Vagina (tissue), 2 donors: Measurements from ENCODE around the gene GRIN2A.

Experiments
- POLR2A ChIP-seq, 2 donors: fragments of 450-650 bp; IDR thresholded peaks; one replicate each; pipeline ENCODE4 v1.6.1; 2017; ENCODE audit warnings: antibody characterized with exemption in 2 of 2, mild to moderate bottlenecking in 2 of 2, moderate library complexity in 2 of 2
- POLR2AphosphoS5 ChIP-seq, 2 donors: sonication (generic); formaldehyde crosslinking; IDR thresholded peaks; one replicate each; pipeline ENCODE4 v1.9.0; 2017; ENCODE audit warnings: antibody characterized with exemption in 2 of 2, mild to moderate bottlenecking in 2 of 2, low read depth in 1 of 2; ENCODE audit not compliant: insufficient read depth in 1 of 2
- TF ChIP-seq, protein P1 (sequence below), 3 experiments: fragments of 450-650 bp in 2 of 3; fragments of 200-600 bp in 1 of 3; sonication (generic) in 1 of 3; IDR thresholded peaks; one replicate each; pipeline ENCODE4 v1.5.1; 2017 to 2019; ENCODE audit warnings: antibody characterized with exemption in 3 of 3, mild to moderate bottlenecking in 2 of 3, moderate library complexity in 2 of 3

DNA sequence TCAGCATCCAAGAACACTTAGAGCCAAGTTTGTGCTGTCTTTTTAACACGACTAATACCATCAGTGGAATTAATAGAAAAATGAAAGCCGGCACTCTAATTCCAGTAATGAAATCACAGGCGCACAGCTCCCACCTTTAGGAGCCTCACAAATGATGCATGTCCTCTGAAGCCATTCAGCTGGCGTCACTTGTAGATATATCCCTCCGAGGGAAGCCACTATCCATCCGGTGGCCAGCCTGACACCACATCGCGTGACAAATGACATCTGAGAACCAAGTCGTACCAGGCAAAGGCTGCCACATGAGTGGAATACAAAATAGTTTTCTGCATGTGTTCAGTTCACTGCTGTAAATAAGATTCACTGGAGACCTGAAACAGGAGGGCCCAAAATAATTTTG, 205.6 kb downstream of the GRIN2A start:
- TF ChIP-seq POLR2A (IDR thresholded peaks at IDR 0.05) = no peak
- TF ChIP-seq POLR2AphosphoS5 (IDR thresholded peaks at IDR 0.05; ENCODE audit: insufficient read depth in 1 of 2, low read depth in 1 of 2) = no peak
- TF ChIP-seq, protein P1, sequence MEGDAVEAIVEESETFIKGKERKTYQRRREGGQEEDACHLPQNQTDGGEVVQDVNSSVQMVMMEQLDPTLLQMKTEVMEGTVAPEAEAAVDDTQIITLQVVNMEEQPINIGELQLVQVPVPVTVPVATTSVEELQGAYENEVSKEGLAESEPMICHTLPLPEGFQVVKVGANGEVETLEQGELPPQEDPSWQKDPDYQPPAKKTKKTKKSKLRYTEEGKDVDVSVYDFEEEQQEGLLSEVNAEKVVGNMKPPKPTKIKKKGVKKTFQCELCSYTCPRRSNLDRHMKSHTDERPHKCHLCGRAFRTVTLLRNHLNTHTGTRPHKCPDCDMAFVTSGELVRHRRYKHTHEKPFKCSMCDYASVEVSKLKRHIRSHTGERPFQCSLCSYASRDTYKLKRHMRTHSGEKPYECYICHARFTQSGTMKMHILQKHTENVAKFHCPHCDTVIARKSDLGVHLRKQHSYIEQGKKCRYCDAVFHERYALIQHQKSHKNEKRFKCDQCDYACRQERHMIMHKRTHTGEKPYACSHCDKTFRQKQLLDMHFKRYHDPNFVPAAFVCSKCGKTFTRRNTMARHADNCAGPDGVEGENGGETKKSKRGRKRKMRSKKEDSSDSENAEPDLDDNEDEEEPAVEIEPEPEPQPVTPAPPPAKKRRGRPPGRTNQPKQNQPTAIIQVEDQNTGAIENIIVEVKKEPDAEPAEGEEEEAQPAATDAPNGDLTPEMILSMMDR (IDR thresholded peaks at IDR 0.05) = no peak
